HEK293 (cell line): ENCODE results near the gene TNN.

Source experiments
- CTCF ChIA-PET: fragments of 350-600 bp; formaldehyde crosslinking; extraction: SDS; loops from one replicate; lab custom pipeline; 2021; ENCODE audit warnings: antibody characterized with exemption; lab: Yijun Ruan, JAX
- POLR2A ChIA-PET: fragments of 300-600 bp; formaldehyde crosslinking; extraction: SDS; loops from one replicate; lab custom pipeline; 2020; ENCODE audit warnings: antibody characterized with exemption, inconsistent platforms; lab: Yijun Ruan, JAX
- H3K27ac ChIP-seq: fragments of 200-500 bp; sonication (Bioruptor generic); 2 replicates; pipeline ENCODE4 v1.5.1; 2014; ENCODE audit warnings: low read depth, low read length, control low read depth, inconsistent platforms; ENCODE audit errors: extremely low read depth
- H3K36me3 ChIP-seq, 2 experiments: fragments of 200-500 bp in 1 of 2; sonication (Bioruptor generic) in 1 of 2; 1 replicate in 1 of 2; 2 replicates in 1 of 2; pipeline ENCODE4 v1.5.1; 2014 to 2017; ENCODE audit warnings: inconsistent platforms in 2 of 2, low read length in 2 of 2; ENCODE audit not compliant: control insufficient read depth in 2 of 2, insufficient read depth in 1 of 2
- H3K4me1 ChIP-seq: fragments of 200-500 bp; sonication (Bioruptor generic); 2 replicates; pipeline ENCODE4 v1.5.1; 2014; ENCODE audit warnings: mild to moderate bottlenecking, low read length, inconsistent platforms; ENCODE audit not compliant: control insufficient read depth, insufficient read depth
- H3K4me3 ChIP-seq: 2 replicates; pipeline ENCODE4 v1.5.1; 2011; ENCODE audit warnings: low read depth, mild to moderate bottlenecking, control low read depth, low read length, moderate library complexity
- H3K9me3 ChIP-seq: fragments of 200-500 bp; sonication (Bioruptor generic); 2 replicates; pipeline ENCODE4 v1.5.1; 2014; ENCODE audit warnings: low read depth, low read length, inconsistent platforms; ENCODE audit not compliant: control insufficient read depth, insufficient read depth
- FEZF1 ChIP-seq: fragments of 450-650 bp; formaldehyde crosslinking; IDR thresholded peaks from 2 replicates; pipeline ENCODE4 v1.5.1; 2016; ENCODE audit warnings: missing biosample characterization, missing genetic modification characterization
- HOXD13 ChIP-seq: sonication (generic); formaldehyde crosslinking; IDR thresholded peaks from 2 replicates; pipeline ENCODE4 v1.8.0; 2022; ENCODE audit warnings: missing genetic modification reagents, borderline replicate concordance
- MEIS1 ChIP-seq: sonication (generic); formaldehyde crosslinking; IDR thresholded peaks from 2 replicates; pipeline ENCODE4 v1.8.1; 2022; ENCODE audit warnings: missing genetic modification reagents, mild to moderate bottlenecking, borderline replicate concordance
- SETDB1 ChIP-seq: IDR thresholded peaks from one replicate; pipeline ENCODE4 v1.6.1; 2017; ENCODE audit warnings: mild to moderate bottlenecking, low read length, moderate library complexity, mixed read lengths; ENCODE audit not compliant: insufficient read length
- SP7 ChIP-seq: fragments of 450-650 bp; formaldehyde crosslinking; IDR thresholded peaks from 2 replicates; pipeline ENCODE4 v1.5.1; 2016; ENCODE audit warnings: missing biosample characterization, missing genetic modification characterization
- TRIM28 ChIP-seq: IDR thresholded peaks from 2 replicates; pipeline ENCODE4 v1.6.1; 2011; ENCODE audit warnings: low read length, control low read depth, borderline replicate concordance
- ZBTB48 ChIP-seq: fragments of 450-650 bp; formaldehyde crosslinking; IDR thresholded peaks from 2 replicates; pipeline ENCODE4 v1.5.1; 2016; ENCODE audit warnings: missing biosample characterization, missing genetic modification characterization
- ZBTB7A ChIP-seq: fragments of 450-650 bp; formaldehyde crosslinking; IDR thresholded peaks from 2 replicates; pipeline ENCODE4 v1.5.1; 2016; ENCODE audit warnings: low read depth, missing biosample characterization, missing genetic modification characterization
- ZIC2 ChIP-seq: fragments of 450-650 bp; formaldehyde crosslinking; IDR thresholded peaks from 2 replicates; pipeline ENCODE4 v1.5.1; 2016; ENCODE audit warnings: missing biosample characterization, missing genetic modification characterization
- ZNF10 ChIP-seq: fragments of 450-650 bp; formaldehyde crosslinking; IDR thresholded peaks from 2 replicates; pipeline ENCODE4 v1.5.1; 2017; ENCODE audit warnings: missing biosample characterization, missing genetic modification characterization
- ZNF132 ChIP-seq: fragments of 450-650 bp; formaldehyde crosslinking; IDR thresholded peaks from 2 replicates; pipeline ENCODE4 v1.5.1; 2017; ENCODE audit warnings: missing biosample characterization, missing genetic modification characterization, borderline replicate concordance
- ZNF140 ChIP-seq: fragments of 450-650 bp; formaldehyde crosslinking; IDR thresholded peaks from 2 replicates; pipeline ENCODE4 v1.5.1; 2016; ENCODE audit warnings: missing biosample characterization, missing genetic modification characterization
- ZNF157 ChIP-seq: fragments of 450-650 bp; formaldehyde crosslinking; IDR thresholded peaks from 2 replicates; pipeline ENCODE4 v1.5.1; 2016; ENCODE audit warnings: missing biosample characterization, missing genetic modification characterization
- ZNF362 ChIP-seq: fragments of 450-650 bp; formaldehyde crosslinking; IDR thresholded peaks from 2 replicates; pipeline ENCODE4 v1.5.1; 2016; ENCODE audit warnings: missing biosample characterization, missing genetic modification characterization
- ZNF529 ChIP-seq: fragments of 450-650 bp; formaldehyde crosslinking; IDR thresholded peaks from 2 replicates; pipeline ENCODE4 v1.5.1; 2017; ENCODE audit warnings: missing genetic modification characterization, missing biosample characterization; ENCODE audit not compliant: insufficient replicate concordance
- ZNF530 ChIP-seq: fragments of 450-650 bp; formaldehyde crosslinking; IDR thresholded peaks from 2 replicates; pipeline ENCODE4 v1.5.1; 2016; ENCODE audit warnings: low read depth, missing biosample characterization, missing genetic modification characterization
- ZNF571 ChIP-seq: fragments of 450-650 bp; formaldehyde crosslinking; IDR thresholded peaks from 2 replicates; pipeline ENCODE4 v1.5.0; 2017; ENCODE audit warnings: missing biosample characterization, missing genetic modification characterization
- ZNF639 ChIP-seq: fragments of 450-650 bp; formaldehyde crosslinking; IDR thresholded peaks from 2 replicates; pipeline ENCODE4 v1.5.1; 2016; ENCODE audit warnings: missing biosample characterization, missing genetic modification characterization
- ZNF776 ChIP-seq: fragments of 450-650 bp; formaldehyde crosslinking; IDR thresholded peaks from 2 replicates; pipeline ENCODE4 v1.5.0; 2017; ENCODE audit warnings: missing biosample characterization, missing genetic modification characterization, borderline replicate concordance
- ZNF785 ChIP-seq: fragments of 450-650 bp; formaldehyde crosslinking; IDR thresholded peaks from 2 replicates; pipeline ENCODE4 v1.5.1; 2016; ENCODE audit warnings: missing biosample characterization, missing genetic modification characterization
- TF ChIP-seq, protein P1 (sequence below): fragments of 450-650 bp; formaldehyde crosslinking; IDR thresholded peaks from 2 replicates; pipeline ENCODE4 v1.5.1; 2016; ENCODE audit warnings: missing biosample characterization, missing genetic modification characterization
- TF ChIP-seq, protein P2 (sequence below): fragments of 450-650 bp; formaldehyde crosslinking; conservative IDR thresholded peaks from 2 replicates; pipeline ENCODE4 v1.5.1; 2016; ENCODE audit warnings: low read depth, missing biosample characterization, missing genetic modification characterization
- TF ChIP-seq, protein P3 (sequence below): fragments of 450-650 bp; IDR thresholded peaks from 2 replicates; pipeline ENCODE4 v1.5.1; 2018; ENCODE audit warnings: missing biosample characterization, missing genetic modification characterization

Gene TNN

GRCh38 chr1:175188936-175189335, 121.3 kb downstream of the TNN start:
- ChIA-PET CTCF (interaction anchor here (1.2 kb wide), 1 partner anchor 37 kb away, joined by 6 read pairs; no protein-coding TSS in a partner anchor), POLR2A (no interaction called here)
- Histone ChIP-seq H3K36me3 (no peaks in the 10 kb centered on the region), H3K27ac (no peak overlapping the region), H3K9me3 (no peaks in the 10 kb centered on the region), H3K4me1 (peaks cover 4% of the 10 kb centered on the region; the same call in 1 of the 2 replicates), H3K4me3 (no peak overlapping the region)
- TF ChIP-seq HOXD13 (no peak), ZNF140 (no peak), ZNF10 (no peak), ZNF157 (no peak), ZIC2 (tag by site-specific recombination) (no peak)

DNA sequence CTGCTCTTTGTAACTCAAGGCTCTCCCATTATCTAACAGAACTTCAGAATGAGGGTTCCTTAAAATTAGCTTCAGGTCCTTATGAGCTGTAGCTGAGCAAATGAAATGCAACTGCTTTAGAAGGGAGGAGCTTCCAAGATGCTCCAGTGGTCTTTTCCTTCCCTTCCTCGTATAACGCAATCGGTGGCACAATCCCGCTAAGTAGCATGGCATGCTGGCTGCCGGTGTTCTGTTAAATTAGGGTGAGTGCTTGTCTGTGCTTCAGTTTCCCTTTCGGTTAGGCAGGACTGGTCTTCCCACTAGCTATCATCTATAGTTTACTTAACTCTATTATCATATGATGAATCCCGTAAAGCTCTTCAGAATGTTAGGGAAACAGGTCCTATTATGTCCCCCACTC, 124.0 kb downstream of the TNN start:
- Histone ChIP-seq H3K4me1 (peaks cover 4% of the 10 kb centered on the region; the same call in 1 of the 2 replicates), H3K36me3 (no peaks in the 10 kb centered on the region), H3K27ac (peak overlapping the region; percentile 63; the same call in 1 of the 2 replicates), H3K9me3 (no peaks in the 10 kb centered on the region), H3K4me3 (peak overlapping the region; percentile 62)
- CTCF ChIA-PET, result interaction anchor here (0.6 to 2.2 kb wide), 5 partner anchors 18 to 45 kb away, joined by 3 to 8 read pairs (median 4); no protein-coding TSS in a partner anchor
- TF ChIP-seq MEIS1 (no peak), SP7 (no peak), TRIM28 (no peak), ZNF785 (no peak), ZNF776 (tag by site-specific recombination) (no peak), ZNF132 (tag by site-specific recombination) (no peak), FEZF1 (tag by site-specific recombination) (no peak), ZNF362 (no peak), ZNF530 (tag by site-specific recombination) (no peak), ZBTB7A (tag by site-specific recombination) (no peak)
- TF ChIP-seq, protein P1, sequence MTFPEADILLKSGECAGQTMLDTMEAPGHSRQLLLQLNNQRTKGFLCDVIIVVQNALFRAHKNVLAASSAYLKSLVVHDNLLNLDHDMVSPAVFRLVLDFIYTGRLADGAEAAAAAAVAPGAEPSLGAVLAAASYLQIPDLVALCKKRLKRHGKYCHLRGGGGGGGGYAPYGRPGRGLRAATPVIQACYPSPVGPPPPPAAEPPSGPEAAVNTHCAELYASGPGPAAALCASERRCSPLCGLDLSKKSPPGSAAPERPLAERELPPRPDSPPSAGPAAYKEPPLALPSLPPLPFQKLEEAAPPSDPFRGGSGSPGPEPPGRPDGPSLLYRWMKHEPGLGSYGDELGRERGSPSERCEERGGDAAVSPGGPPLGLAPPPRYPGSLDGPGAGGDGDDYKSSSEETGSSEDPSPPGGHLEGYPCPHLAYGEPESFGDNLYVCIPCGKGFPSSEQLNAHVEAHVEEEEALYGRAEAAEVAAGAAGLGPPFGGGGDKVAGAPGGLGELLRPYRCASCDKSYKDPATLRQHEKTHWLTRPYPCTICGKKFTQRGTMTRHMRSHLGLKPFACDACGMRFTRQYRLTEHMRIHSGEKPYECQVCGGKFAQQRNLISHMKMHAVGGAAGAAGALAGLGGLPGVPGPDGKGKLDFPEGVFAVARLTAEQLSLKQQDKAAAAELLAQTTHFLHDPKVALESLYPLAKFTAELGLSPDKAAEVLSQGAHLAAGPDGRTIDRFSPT (tag by site-specific recombination), result no peak
- POLR2A ChIA-PET, result interaction anchor here (0.6 to 1.3 kb wide), 6 partner anchors 9 to 1470 kb away, joined by 3 to 5 read pairs (median 4); no protein-coding TSS in a partner anchor

GRCh38 chr1:175192111-175192629, 124.5 kb downstream of the TNN start:
- Histone ChIP-seq H3K9me3 (no peaks in the 10 kb centered on the region), H3K4me3 (peak overlapping the region; percentile 62), H3K4me1 (peaks cover 4% of the 10 kb centered on the region; the same call in 1 of the 2 replicates), H3K27ac (peak overlapping the region; percentile 63), H3K36me3 (no peaks in the 10 kb centered on the region)
- ChIA-PET CTCF (interaction anchor here (0.6 to 2.2 kb wide), 4 partner anchors 18 to 46 kb away, joined by 3 to 8 read pairs (median 6); no protein-coding TSS in a partner anchor), POLR2A (interaction anchor here (0.9 to 1.3 kb wide), 5 partner anchors 9 to 126 kb away, joined by 3 to 5 read pairs (median 4); no protein-coding TSS in a partner anchor)
- no peak for TF ChIP-seq ZNF529 (tag by site-specific recombination)
- TF ChIP-seq ZNF639 (tag by site-specific recombination), result no peak
- TF ChIP-seq, protein P2, sequence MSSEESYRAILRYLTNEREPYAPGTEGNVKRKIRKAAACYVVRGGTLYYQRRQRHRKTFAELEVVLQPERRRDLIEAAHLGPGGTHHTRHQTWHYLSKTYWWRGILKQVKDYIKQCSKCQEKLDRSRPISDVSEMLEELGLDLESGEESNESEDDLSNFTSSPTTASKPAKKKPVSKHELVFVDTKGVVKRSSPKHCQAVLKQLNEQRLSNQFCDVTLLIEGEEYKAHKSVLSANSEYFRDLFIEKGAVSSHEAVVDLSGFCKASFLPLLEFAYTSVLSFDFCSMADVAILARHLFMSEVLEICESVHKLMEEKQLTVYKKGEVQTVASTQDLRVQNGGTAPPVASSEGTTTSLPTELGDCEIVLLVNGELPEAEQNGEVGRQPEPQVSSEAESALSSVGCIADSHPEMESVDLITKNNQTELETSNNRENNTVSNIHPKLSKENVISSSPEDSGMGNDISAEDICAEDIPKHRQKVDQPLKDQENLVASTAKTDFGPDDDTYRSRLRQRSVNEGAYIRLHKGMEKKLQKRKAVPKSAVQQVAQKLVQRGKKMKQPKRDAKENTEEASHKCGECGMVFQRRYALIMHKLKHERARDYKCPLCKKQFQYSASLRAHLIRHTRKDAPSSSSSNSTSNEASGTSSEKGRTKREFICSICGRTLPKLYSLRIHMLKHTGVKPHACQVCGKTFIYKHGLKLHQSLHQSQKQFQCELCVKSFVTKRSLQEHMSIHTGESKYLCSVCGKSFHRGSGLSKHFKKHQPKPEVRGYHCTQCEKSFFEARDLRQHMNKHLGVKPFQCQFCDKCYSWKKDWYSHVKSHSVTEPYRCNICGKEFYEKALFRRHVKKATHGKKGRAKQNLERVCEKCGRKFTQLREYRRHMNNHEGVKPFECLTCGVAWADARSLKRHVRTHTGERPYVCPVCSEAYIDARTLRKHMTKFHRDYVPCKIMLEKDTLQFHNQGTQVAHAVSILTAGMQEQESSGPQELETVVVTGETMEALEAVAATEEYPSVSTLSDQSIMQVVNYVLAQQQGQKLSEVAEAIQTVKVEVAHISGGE (tag by site-specific recombination), result peak; percentile 93
- TF ChIP-seq SETDB1, result no peak
- TF ChIP-seq ZNF571, result no peak
- no peak for TF ChIP-seq ZBTB48
- TF ChIP-seq, protein P3, sequence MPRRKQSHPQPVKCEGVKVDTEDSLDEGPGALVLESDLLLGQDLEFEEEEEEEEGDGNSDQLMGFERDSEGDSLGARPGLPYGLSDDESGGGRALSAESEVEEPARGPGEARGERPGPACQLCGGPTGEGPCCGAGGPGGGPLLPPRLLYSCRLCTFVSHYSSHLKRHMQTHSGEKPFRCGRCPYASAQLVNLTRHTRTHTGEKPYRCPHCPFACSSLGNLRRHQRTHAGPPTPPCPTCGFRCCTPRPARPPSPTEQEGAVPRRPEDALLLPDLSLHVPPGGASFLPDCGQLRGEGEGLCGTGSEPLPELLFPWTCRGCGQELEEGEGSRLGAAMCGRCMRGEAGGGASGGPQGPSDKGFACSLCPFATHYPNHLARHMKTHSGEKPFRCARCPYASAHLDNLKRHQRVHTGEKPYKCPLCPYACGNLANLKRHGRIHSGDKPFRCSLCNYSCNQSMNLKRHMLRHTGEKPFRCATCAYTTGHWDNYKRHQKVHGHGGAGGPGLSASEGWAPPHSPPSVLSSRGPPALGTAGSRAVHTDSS (tag by site-specific recombination), result peak; percentile 72
